HUES48 (cell line): ENCODE measurements around the gene ATG4D.

Experiments used
- H3K27ac ChIP-seq: one replicate; pipeline ENCODE4 v1.7.0; 2013; ENCODE audit warnings: low read depth, low read length, inconsistent platforms
- H3K27me3 ChIP-seq: 2 replicates; pipeline ENCODE4 v1.6.1; 2013; ENCODE audit warnings: mild to moderate bottlenecking, low read length; ENCODE audit not compliant: control insufficient read depth, insufficient read depth
- H3K36me3 ChIP-seq: 2 replicates; pipeline ENCODE4 v1.6.1; 2013; ENCODE audit warnings: low read length; ENCODE audit not compliant: control insufficient read depth, insufficient read depth
- H3K4me1 ChIP-seq: 2 replicates; pipeline ENCODE4 v1.6.1; 2013; ENCODE audit warnings: mild to moderate bottlenecking, low read length; ENCODE audit not compliant: control insufficient read depth, insufficient read depth
- H3K4me3 ChIP-seq: 2 replicates; pipeline ENCODE4 v1.5.1; 2013; ENCODE audit warnings: mild to moderate bottlenecking, low read depth, low read length
- H3K9ac ChIP-seq: 2 replicates; pipeline ENCODE4 v1.6.1; 2013; ENCODE audit warnings: mild to moderate bottlenecking, low read depth, low read length, moderate library complexity
- H3K9me3 ChIP-seq: 2 replicates; pipeline ENCODE4 v1.6.1; 2013; ENCODE audit warnings: low read length; ENCODE audit not compliant: control insufficient read depth, insufficient read depth

ATG4D gene

GRCh38 chr19:10553087-10553667, 9.5 kb downstream of the ATG4D start:
- Histone ChIP-seq H3K9me3 (no peaks in the 10 kb centered on the region), H3K4me3 (no peak overlapping the region), H3K27me3 (no peaks in the 10 kb centered on the region), H3K27ac (no peak overlapping the region), H3K9ac (no peak overlapping the region), H3K36me3 (peaks cover 78% of the 10 kb centered on the region), H3K4me1 (no peaks in the 10 kb centered on the region)

GRCh38 chr19:10553943-10554381, 10.3 kb downstream of the ATG4D start:
- H3K4me1 ChIP-seq: no peaks in the 10 kb centered on the region
- H3K9ac ChIP-seq: no peak overlapping the region
- H3K9me3 ChIP-seq: no peaks in the 10 kb centered on the region
- H3K4me3 ChIP-seq: no peak overlapping the region
- peaks cover 75% of the 10 kb centered on the region for H3K36me3 ChIP-seq
- no peaks in the 10 kb centered on the region for H3K27me3 ChIP-seq
- no peak overlapping the region for H3K27ac ChIP-seq

DNA sequence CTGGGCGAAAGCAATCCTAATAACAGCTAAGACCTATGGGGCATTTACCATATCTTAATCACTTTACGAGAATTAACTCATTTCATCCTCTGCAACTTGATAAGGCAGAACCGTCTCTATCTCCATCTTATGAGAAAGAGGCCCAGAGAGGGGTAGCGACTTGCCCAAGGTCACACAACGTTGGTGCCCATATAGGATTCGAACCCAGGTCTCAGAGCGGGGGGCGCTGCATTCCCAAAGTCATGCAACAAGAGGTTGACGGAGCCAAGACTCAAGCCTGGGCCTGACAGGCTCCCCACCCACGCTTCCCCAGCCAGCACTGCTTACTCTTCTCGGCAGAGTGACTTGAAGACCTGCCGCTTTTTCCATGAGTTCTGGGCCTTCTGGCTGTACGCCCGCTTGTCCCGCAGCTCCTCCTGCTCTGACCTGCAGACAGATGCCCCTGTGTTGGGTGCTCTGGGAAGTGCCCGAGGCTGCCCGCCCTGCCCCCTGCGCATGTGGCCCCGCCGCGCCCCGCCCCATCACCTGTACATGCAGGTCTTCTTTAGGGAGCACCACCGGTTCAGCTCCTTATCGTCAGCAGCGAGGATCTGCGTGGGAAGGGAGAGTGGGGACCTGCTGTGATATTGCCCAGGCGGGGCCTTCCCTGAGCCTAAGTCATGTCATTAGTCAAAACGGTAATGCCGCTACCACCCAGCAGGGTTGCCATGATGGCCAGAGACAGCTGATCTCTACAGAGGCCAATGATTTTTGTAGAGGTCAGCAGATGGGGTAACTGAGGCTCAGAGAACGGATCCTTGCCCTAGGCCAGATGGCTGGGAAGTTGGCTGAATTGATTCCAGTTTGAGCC, 11.3 kb downstream of the ATG4D start:
- Histone ChIP-seq H3K9ac (no peak overlapping the region), H3K27me3 (no peaks in the 10 kb centered on the region), H3K36me3 (peaks cover 79% of the 10 kb centered on the region), H3K27ac (no peak overlapping the region), H3K9me3 (no peaks in the 10 kb centered on the region), H3K4me1 (no peaks in the 10 kb centered on the region), H3K4me3 (no peak overlapping the region)

GRCh38 chr19:10555610-10555973, 11.9 kb downstream of the ATG4D start:
- H3K27ac ChIP-seq: no peak overlapping the region
- no peak overlapping the region for H3K9ac ChIP-seq
- no peaks in the 10 kb centered on the region for H3K27me3 ChIP-seq
- no peak overlapping the region for H3K4me3 ChIP-seq
- no peaks in the 10 kb centered on the region for H3K4me1 ChIP-seq
- H3K9me3 ChIP-seq: no peaks in the 10 kb centered on the region
- H3K36me3 ChIP-seq: peaks cover 80% of the 10 kb centered on the region

DNA sequence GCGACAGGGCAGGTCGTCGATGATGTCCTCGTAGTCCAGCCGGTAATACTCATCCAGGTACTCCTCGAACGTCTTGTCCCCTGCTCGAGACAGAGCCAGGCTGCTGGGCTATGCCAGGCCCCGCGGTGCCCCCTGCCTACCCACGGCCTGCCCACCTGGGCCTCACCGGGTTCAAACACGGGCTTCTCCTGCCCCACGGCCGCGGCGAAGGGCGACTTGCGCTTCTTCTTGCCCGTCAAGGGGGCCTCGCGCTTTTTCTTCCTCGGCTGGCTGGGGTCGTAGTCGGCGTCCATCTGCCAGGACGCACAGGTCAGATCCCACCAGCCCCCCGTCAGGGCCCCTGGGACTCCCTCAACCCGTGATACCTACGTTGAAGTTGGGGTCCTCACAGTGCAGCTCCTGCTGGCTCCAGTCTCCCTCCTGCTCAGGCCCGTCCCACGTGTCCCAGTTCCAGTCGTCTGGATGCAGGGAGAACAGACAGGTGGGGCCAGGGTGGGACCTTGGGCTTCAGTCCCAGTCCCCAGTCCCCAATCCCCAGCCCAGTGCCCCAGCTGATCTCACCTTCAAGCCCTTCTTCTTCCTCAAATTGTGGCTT, 14.0 kb downstream of the ATG4D start:
- Histone ChIP-seq H3K4me3 (no peak overlapping the region), H3K9me3 (no peaks in the 10 kb centered on the region), H3K27me3 (no peaks in the 10 kb centered on the region), H3K36me3 (peaks cover 88% of the 10 kb centered on the region), H3K9ac (no peak overlapping the region), H3K4me1 (no peaks in the 10 kb centered on the region), H3K27ac (no peak overlapping the region)

DNA sequence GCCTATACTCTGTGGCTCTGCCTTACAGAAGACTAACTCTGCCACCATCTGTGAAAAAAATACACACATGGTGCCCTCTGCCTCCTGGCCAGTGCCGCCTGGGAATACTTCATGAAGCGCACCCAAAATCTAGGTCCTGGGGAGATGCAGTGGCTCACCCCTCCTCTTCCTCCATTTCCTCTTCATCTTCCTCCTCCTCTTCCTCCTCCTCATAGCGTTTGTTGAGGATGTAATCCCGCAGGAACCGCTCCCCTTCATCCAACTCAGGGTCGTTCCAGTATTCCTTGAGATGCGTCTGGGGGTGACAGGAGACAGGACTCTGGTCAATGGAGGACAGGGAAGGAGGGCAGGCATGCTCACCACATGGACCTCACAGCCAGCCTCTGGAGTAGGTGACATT, 16.4 kb downstream of the ATG4D start:
- Histone ChIP-seq H3K36me3 (peaks cover 68% of the 10 kb centered on the region), H3K27ac (no peak overlapping the region), H3K4me3 (no peak overlapping the region), H3K9me3 (no peaks in the 10 kb centered on the region), H3K9ac (no peak overlapping the region), H3K4me1 (peaks cover 5% of the 10 kb centered on the region; the same call in 1 of the 2 replicates), H3K27me3 (no peaks in the 10 kb centered on the region)

DNA sequence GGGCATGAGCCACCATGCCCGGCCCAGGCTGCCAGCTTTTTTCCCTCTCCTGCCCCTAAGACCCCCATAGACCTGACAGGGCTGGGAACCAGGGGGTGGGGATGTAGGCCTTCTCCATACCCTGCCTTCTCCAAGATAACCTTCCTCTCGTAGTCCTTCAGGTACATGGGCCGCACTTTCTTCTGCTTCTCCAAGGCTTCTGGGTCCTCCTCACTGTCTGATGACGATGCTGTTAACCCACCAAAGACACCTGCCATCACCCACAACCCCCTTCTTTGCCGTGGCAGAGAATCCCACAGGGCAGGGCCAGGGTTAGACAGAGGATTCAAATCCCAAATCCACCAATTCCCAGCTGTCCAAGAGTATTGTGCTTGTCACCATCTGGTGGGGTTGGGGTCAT, 18.9 kb downstream of the ATG4D start:
- Histone ChIP-seq H3K36me3 (peaks cover 45% of the 10 kb centered on the region), H3K27ac (no peak overlapping the region), H3K4me1 (peaks cover 6% of the 10 kb centered on the region), H3K9me3 (no peaks in the 10 kb centered on the region), H3K9ac (no peak overlapping the region), H3K27me3 (peaks cover 10% of the 10 kb centered on the region), H3K4me3 (no peak overlapping the region)

DNA sequence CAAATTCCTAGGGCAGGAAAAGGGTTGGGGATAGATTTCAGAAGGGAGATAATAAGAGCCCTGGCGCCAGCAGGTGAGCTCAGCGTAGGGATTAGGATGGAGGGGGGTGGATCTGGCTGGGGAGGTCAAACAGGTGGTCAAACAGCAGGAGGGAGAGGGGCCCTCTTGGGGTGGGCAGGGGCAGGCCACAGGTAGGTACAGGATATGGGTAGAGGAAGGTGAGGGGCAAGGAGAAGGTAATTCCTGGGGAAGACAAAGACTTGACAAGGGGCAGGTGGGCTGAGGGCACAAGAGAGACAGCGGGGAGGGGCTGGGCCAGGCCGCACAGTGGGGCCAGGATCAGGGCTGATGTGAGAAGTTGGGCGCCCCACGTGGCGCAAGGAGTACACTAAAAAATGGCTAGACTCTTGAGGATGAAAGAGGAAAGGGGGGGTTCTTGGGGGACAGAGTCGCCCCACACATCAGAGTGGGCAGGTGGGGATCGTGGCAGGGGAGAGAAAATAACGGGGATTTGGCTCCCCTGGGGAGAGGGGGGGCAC, 21.4 kb downstream of the ATG4D start:
- H3K27ac ChIP-seq: peak overlapping the region; percentile 89
- H3K36me3 ChIP-seq: peaks cover 24% of the 10 kb centered on the region
- H3K9ac ChIP-seq: peak overlapping the region; percentile 75
- H3K4me3 ChIP-seq: peak overlapping the region; percentile 83
- peaks cover 11% of the 10 kb centered on the region for H3K4me1 ChIP-seq
- H3K9me3 ChIP-seq: no peaks in the 10 kb centered on the region
- H3K27me3 ChIP-seq: peaks cover 13% of the 10 kb centered on the region

- peaks cover 11% of the 10 kb centered on the region for H3K4me1 ChIP-seq
- H3K27me3 ChIP-seq: peaks cover 13% of the 10 kb centered on the region
- H3K9ac ChIP-seq: peak within 1 kb of the TSS; percentile 75
- peak within 1 kb of the TSS; percentile 89 for H3K27ac ChIP-seq
- no peaks in the 10 kb centered on the region for H3K9me3 ChIP-seq
- peaks cover 17% of the 10 kb centered on the region for H3K36me3 ChIP-seq
- H3K4me3 ChIP-seq: peak within 1 kb of the TSS; percentile 83
These were observed 22.1 kb downstream of the ATG4D start, which contains the start of gene KRI1 for GRCh38 chr19:10565567-10566407. Gene KRI1 (minus strand): TSS chr19:10566010. CDS start chr19:10565999, 11 bp downstream.

DNA sequence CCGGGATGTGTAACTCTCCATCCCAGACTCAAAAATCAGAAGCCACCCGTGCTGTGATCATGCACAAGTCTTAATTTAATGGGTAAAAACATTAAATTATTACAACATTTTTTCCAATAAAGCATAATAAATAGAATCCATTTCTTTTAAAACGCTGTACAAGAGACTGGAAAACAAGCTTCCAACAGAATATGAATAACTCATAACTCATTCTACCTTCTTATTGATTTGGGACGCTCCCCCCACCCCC, 22.6 kb downstream of the ATG4D start:
- Histone ChIP-seq H3K4me3 (peak overlapping the region; percentile 83), H3K27me3 (peaks cover 13% of the 10 kb centered on the region), H3K9me3 (no peaks in the 10 kb centered on the region), H3K4me1 (peaks cover 11% of the 10 kb centered on the region), H3K9ac (no peak overlapping the region), H3K36me3 (peaks cover 11% of the 10 kb centered on the region), H3K27ac (no peak overlapping the region)
